ENCODE measurements around the gene SLC2A10.
A peak's percentile ranks its signal among the peaks of the same experiment; 100 is the strongest.

The SLC2A10 gene

GRCh38 chr20:46682063-46682821 is 27.2 kb upstream of the SLC2A10 start:
- DNase-seq (ENCODE audit: low spot score) = no peak

DNA sequence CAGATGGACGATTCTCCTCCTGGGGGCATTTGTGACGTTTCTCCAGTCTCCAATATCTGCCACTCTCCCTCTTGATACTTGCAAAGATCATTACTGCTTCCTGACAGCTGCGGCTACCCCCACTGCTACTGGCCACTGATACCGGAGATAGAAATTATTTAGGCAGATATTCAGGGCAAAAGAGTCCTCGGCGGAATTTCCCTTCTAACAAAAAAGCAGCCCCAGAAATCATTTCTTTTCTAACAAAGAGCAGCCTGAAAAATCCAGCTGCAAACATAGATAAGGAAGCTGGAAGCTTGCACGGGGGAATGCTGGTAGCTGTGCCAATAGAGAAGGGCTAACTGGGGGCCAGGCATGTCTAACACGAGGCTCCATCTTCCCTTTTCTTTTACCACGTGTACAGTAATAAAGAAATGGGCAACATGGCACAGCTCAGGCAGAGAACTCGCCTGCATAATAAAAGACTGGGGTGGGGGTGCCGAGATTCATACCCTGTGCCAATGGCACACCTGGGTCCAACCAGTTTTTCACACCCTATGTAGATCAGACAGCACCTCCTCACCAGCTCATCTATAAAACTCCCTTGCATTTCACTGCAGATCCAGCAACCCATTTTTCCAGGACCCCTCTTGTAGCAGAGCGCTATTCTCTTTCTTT is 26.3 kb upstream of the SLC2A10 start:
- DNase-seq (ENCODE audit: low spot score) = no peak

- no peak for DNase-seq (ENCODE audit: low spot score)
These were observed 25.8 kb upstream of the SLC2A10 start for GRCh38 chr20:46683668-46683938.

GRCh38 chr20:46683939-46684750 is 25.3 kb upstream of the SLC2A10 start:
- no peak for DNase-seq (ENCODE audit: low spot score)

DNA sequence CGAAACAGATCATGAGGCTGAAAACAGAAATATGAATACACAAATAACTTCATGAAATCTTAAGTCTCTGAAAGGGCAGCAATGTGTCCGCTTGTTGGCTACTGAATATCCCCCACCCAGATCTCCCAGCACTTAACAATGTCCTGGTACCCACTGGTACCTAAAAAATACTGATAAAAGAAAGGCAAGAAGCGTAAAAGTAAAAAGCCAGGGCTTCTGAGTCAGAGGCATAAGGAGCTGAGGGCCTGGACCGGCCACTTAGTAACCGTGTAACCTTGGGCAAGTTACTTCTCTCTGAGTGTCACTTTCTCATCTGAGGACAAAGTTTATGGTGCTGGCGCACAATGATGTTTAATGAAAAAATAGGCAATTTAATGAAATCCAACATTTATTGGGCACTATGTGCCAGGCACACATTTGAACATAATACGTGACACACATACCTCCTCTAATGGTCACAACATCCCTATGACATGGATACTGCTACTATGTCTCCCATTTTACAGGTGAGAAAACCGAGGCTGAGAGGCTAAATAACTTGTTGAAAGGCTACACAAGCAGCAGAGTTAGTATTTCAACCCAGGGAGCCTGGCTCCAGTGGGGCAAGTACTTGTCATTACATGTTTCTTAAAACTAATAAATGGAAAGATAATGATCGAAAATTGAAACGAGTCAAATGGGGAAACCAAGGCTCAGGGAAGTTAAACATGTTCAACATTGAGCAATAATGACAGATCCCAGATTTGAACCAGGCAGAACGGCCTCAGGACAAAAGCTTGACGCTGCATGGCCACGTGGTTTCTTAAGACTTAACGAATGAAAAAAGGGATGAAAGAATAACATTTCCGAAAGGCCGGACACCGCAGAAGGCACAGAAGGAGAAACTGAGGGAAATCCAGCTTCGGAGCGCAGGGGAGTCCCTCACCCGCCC is 21.0 kb upstream of the SLC2A10 start:
- peak; percentile 42 for DNase-seq (ENCODE audit: low spot score)

DNA sequence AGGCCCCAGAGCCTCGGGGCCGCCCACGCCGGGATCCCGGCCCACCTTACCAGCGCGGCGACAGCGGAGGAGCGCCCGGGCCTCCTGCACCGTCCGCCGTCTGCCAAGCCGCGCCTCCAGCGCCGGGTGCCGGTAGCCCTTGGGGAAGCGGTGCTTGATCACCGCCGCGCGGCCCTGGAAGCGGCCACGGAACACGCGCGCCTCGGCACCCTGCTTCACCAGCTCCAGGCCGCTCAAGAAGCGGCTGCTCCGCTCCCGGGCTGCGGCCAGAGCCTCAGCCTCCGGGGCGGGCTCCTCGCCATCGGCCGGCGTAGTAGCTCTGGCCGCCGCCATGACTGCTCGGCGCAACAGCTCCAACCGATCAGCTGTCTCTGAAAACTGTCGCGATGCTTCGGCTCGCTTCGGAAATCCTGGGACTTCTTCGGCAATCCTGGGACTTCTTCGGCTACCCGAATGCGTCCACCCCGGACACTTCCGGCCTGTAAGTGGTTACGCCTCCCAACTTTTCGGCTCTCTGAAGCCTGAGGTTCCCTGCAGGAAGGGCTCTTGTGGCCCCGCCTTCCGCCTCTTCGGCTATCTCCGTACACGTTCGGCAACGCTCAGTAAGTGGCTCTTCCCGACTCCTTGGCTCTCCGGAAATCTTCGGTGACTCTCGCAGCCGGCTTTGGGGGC is 20.2 kb upstream of the SLC2A10 start, which contains the start of gene TP53RK:
Gene TP53RK, minus strand, starts transcription at position 363 of the 672 bp plus-strand sequence. Its CDS starts 30 bp downstream, at position 333.
- peak; percentile 97 for DNase-seq (ENCODE audit: low spot score)

DNA sequence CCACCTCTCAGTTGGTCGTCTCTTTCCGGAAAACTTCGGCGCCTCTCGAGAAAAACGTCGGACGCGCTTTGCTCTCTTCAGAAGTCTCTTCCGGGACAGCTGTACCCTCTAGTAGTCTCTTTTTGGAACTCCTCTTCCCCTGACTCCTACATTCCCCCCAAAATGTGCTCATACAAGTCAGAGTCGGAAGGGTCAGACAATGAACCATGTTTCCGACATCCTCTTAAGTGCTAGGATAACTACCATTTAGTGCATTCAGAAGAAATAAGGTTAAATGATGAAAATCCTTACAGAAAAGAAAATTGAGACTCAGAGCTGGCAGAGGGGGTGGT is 19.7 kb upstream of the SLC2A10 start:
- DNase-seq (ENCODE audit: low spot score) = no peak

GRCh38 chr20:46690219-46691106 is 19.0 kb upstream of the SLC2A10 start:
- peak; percentile 56 for DNase-seq (ENCODE audit: low spot score)

- no peak for DNase-seq (ENCODE audit: low spot score)
These were observed 18.3 kb upstream of the SLC2A10 start for GRCh38 chr20:46691196-46691595.

DNA sequence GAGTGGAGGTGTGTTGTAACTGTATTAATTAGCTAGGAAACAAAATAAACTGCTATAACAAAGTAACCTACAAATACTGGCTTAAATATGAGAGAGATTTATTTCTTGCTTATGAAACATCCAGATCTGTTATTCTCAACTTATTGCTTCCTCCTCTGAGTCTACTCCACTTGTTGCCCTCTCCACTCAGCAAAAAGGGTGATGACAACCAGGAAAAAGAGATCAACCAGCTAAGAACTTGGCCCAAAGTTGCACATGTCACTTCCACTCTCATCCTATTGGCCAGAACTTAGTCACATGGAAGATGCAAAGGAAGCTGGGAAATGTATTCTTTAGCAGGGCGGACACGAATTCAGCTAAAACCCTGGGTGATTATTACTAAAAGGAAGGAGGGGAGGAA is 15.0 kb upstream of the SLC2A10 start:
- DNase-seq (ENCODE audit: low spot score) = peak; percentile 47

- no peak for DNase-seq (ENCODE audit: low spot score)
These were observed 13.6 kb upstream of the SLC2A10 start for GRCh38 chr20:46695892-46696291.

GRCh38 chr20:46696791-46697279 is 12.6 kb upstream of the SLC2A10 start:
- DNase-seq (ENCODE audit: low spot score) = no peak

DNA sequence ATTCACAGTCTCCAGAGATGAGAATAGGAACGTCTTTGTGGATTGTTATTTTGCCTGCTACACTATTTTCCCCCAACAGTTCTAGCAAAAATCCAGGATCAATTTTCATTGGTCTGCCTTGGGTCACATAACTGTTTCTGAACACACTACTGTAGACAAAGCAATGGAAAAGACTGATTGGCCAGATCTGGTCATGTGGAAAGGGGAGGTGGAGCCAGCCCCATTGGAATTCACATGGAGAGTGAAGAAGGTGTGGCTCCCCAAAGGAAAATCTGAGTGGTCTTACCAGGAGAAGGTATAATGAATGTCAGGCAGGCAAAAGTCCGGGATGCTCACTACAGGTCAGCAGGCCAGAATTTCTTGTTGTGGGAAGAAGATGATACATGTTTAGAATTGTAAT is 10.7 kb upstream of the SLC2A10 start:
- DNase-seq (ENCODE audit: low spot score) = no peak

DNA sequence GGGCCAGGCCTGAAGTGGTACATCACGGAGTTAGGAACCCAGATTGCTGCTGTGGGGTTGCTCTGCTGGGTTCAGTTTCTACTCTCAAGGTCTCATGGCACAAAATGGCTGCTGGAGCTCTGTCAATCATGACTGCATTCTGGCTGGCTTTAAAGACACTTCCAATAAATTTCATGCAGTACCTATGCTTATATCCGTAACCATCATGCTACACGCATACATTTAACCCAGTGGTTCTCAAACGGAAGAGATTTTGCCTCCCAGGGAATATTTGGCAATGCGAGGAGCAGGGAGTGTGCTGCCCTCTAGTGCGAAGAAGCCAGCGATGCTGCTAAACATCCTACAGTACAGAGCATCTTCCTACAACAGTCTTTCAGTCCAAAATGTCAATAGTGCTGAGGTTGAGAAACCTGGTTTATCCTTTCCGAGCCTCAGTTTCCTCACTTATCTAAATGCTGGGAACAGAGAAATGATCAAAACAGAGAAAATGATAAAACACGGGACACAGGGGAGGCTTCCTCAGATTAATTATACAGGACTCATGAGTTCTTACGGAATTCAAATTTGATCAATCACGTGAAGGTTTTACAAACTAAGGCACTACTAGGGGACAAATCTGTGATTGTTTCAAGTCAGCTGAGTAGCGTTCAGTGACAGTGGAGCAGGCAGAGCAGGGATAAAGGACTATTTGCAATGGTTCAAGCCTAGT is 9.6 kb upstream of the SLC2A10 start:
- peak; percentile 40 for DNase-seq (ENCODE audit: low spot score)

DNA sequence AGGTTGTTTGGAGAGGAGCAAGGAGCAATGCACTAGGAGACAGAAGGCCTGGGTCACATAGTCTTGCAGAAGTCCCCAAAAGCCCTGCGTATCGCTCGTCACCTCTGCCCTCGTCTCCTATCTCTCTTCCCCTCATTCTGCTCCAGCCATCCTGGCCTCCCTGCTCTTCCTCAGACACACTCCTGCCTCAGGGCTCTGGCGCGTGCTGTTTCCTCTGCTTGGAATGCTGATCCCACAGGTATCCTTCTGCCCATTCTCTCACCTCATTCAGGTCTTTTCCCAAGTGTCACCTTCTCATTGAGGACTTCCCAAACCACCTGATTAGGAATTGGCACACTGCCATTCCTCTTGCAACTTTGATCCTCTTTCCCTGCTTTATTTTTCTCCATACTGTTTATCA is 9.0 kb upstream of the SLC2A10 start:
- no peak for DNase-seq (ENCODE audit: low spot score)

DNA sequence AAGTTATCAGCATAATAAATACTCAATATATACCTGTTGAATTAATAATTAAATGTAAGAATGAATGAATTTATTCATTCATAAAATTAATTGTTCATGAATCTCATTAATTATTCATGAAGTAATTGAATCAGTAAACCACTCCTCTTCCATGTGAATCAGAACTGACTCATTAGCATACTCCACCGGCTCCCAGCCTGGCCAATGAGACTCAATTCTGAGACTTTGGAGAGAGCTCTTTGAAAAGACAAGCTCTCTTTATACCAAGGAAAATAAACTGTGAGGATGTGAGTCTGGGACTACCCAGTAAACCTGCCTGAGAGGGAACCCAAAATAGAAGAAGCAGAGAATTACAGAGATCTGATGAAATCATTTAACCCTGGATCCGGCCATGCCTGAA is 8.4 kb upstream of the SLC2A10 start:
- DNase-seq (ENCODE audit: low spot score) = no peak

- DNase-seq (ENCODE audit: low spot score) = no peak
These were observed 7.9 kb upstream of the SLC2A10 start for GRCh38 chr20:46701556-46701955.

DNA sequence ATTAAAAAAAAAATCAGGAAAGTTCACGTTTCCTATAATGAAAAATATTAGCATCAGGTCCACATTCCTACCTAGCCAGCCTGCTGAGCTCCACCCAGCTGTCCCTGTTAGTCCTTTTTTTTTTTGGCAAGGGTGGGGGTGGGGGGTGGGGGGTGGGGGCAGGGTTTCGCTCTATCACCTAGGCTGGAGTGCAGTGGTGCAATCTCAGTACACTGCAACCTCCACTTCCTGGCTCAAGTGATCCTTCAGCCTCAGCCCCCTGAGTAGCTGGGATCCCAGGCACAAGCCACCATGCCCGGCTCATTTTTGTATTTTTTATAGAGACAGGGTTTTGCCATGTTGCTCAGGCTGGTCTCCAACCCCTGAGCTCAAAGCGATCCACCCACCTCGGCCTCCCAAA is 7.5 kb upstream of the SLC2A10 start:
- DNase-seq (ENCODE audit: low spot score) = no peak

GRCh38 chr20:46702447-46703203 is 6.8 kb upstream of the SLC2A10 start:
- no peak for DNase-seq (ENCODE audit: low spot score)
